ENCODE results near the gene CDH11. TPM values are rescaled to one million over a fixed set of nuclear protein-coding genes. Genes with fewer than 3 reads are reported as not detected.

CDH11 gene
- total RNA-seq, 4 donors from 2014 or later, result 22.4 to 47.8 (median 35.6) TPM

DNA sequence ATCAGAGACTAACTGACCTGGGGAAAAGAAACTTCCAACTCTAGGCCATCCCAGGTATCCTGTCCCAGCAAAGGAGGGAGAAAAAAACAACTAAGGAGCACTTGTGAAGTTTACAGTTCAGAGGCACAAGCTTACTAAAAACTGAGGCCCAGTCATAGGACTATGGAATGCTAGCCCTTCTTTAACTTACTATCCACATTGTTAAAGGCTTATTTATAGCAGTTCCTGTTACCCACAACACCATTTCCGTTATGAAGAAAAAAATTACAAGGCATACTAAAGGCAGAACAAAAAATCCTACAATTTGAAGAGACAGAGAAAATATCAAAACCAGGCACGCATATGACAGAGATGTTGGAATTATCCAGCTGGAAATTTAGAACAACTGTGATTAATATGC is 159.1 kb downstream of the CDH11 start:
- Histone ChIP-seq H3K9me3 (no peaks in the 10 kb centered on the region), H3K4me3 (no peak overlapping the region), H3K27ac (replicated peaks in 1 of 4) (no peak overlapping the region), H3K36me3 (no peaks in the 10 kb centered on the region), H3K27me3 (no peaks in the 10 kb centered on the region), H3K4me1 (no peaks in the 10 kb centered on the region)
- TF ChIP-seq POLR2AphosphoS5 (IDR thresholded peaks at IDR 0.05), result no peak
- TF ChIP-seq EP300 (IDR thresholded peaks at IDR 0.05), result no peak
- no peak for TF ChIP-seq POLR2A (IDR thresholded peaks at IDR 0.05; ENCODE audit: low read depth)
- intact Hi-C loops (cut with DNase I), result no loop called here
- WGBS, result 57% methylated on average over 2 of the region's 2 CpGs
- DNase-seq (ENCODE audit: extremely low spot score), result no peak

GRCh38 chr16:64957246-64957645 is 164.6 kb downstream of the CDH11 start:
- no peak for TF ChIP-seq EP300 (IDR thresholded peaks at IDR 0.05)
- no peak for TF ChIP-seq POLR2AphosphoS5 (IDR thresholded peaks at IDR 0.05)
- no peak for TF ChIP-seq CTCF (IDR thresholded peaks at IDR 0.05)
- TF ChIP-seq POLR2A (IDR thresholded peaks at IDR 0.05; ENCODE audit: low read depth), result no peak
- 52% methylated on average over 3 of the region's 3 CpGs for WGBS
- Histone ChIP-seq H3K27ac (replicated peaks in 1 of 4) (no peak overlapping the region), H3K9me3 (no peaks in the 10 kb centered on the region), H3K4me1 (no peaks in the 10 kb centered on the region), H3K27me3 (no peaks in the 10 kb centered on the region), H3K36me3 (no peaks in the 10 kb centered on the region), H3K4me3 (no peak overlapping the region)
- intact Hi-C loops (cut with DNase I), result no loop called here
- DNase-seq (ENCODE audit: extremely low spot score), result no peak

DNA sequence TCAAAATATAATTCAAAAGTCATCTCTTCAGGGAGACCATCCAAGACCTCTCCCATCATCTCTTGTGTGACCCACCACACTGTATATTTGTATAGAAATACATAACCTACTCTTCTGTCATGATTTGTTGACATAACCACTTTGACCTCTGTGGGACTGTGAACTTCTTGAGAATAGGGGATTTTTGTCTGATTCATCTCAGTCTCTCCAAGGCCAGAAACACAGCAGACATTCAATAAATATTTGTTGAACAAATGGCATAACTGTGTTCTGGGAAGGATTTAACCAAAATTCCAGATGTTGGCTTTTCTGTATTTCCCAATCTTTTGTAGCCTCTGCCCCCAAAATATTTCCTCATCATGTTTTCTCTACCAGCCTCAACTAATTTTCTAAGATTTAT is 169.7 kb downstream of the CDH11 start:
- H3K27me3 ChIP-seq, result no peaks in the 10 kb centered on the region
- H3K4me3 ChIP-seq, result no peak overlapping the region
- intact Hi-C loops (cut with DNase I), result no loop called here
- no peak overlapping the region for H3K27ac ChIP-seq (replicated peaks in 1 of 4)
- H3K9me3 ChIP-seq, result no peaks in the 10 kb centered on the region
- no peak for TF ChIP-seq POLR2AphosphoS5 (IDR thresholded peaks at IDR 0.05)
- peaks cover 0 to 20% (median 0%) of the 10 kb centered on the region in 4 donors for H3K36me3 ChIP-seq
- peaks cover 0 to 3% (median 0%) of the 10 kb centered on the region in 4 donors for H3K4me1 ChIP-seq
- no peak for DNase-seq (ENCODE audit: extremely low spot score)

- whole genome bisulfite sequencing, result 86% methylated on average over 8 of the region's 8 CpGs
- Histone ChIP-seq H3K27me3 (no peaks in the 10 kb centered on the region), H3K27ac (replicated peaks in 1 of 4) (no peak overlapping the region), H3K4me1 (peaks cover 0 to 3% (median 0%) of the 10 kb centered on the region in 4 donors), H3K9me3 (no peaks in the 10 kb centered on the region), H3K4me3 (no peak overlapping the region), H3K36me3 (peaks cover 0 to 20% (median 0%) of the 10 kb centered on the region in 4 donors)
- DNase-seq (ENCODE audit: extremely low spot score), result no peak
- no peak for TF ChIP-seq CTCF (IDR thresholded peaks at IDR 0.05)
- no peak for TF ChIP-seq EP300 (IDR thresholded peaks at IDR 0.05)
- no peak for TF ChIP-seq POLR2AphosphoS5 (IDR thresholded peaks at IDR 0.05)
- TF ChIP-seq POLR2A (IDR thresholded peaks at IDR 0.05; ENCODE audit: low read depth), result no peak
- intact Hi-C loops (cut with DNase I), result no loop called here
These were observed 170.7 kb downstream of the CDH11 start for GRCh38 chr16:64951193-64951592.

- Histone ChIP-seq H3K27ac (replicated peaks in 1 of 4) (no peak overlapping the region), H3K4me3 (no peak overlapping the region), H3K36me3 (peaks cover 0 to 20% (median 0%) of the 10 kb centered on the region in 4 donors), H3K27me3 (no peaks in the 10 kb centered on the region), H3K4me1 (peaks cover 0 to 3% (median 0%) of the 10 kb centered on the region in 4 donors), H3K9me3 (no peaks in the 10 kb centered on the region)
- no peak for TF ChIP-seq EP300 (IDR thresholded peaks at IDR 0.05)
- no peak for TF ChIP-seq POLR2A (IDR thresholded peaks at IDR 0.05; ENCODE audit: low read depth)
- TF ChIP-seq POLR2AphosphoS5 (IDR thresholded peaks at IDR 0.05), result no peak
- TF ChIP-seq CTCF (IDR thresholded peaks at IDR 0.05), result no peak
- 98% methylated on average over 25 of the region's 25 CpGs for WGBS
- intact Hi-C loops (cut with DNase I), result no loop called here
- DNase-seq (ENCODE audit: extremely low spot score), result no peak
These were observed 171.1 kb downstream of the CDH11 start for GRCh38 chr16:64950731-64951130.

GRCh38 chr16:64950262-64950661 is 171.6 kb downstream of the CDH11 start:
- Histone ChIP-seq H3K4me1 (peaks cover 0 to 3% (median 0%) of the 10 kb centered on the region in 4 donors), H3K36me3 (peaks cover 0 to 20% (median 0%) of the 10 kb centered on the region in 4 donors), H3K4me3 (no peak overlapping the region), H3K27ac (replicated peaks in 1 of 4) (no peak overlapping the region), H3K27me3 (no peaks in the 10 kb centered on the region), H3K9me3 (no peaks in the 10 kb centered on the region)
- 90% methylated on average over 7 of the region's 7 CpGs for WGBS
- TF ChIP-seq CTCF (IDR thresholded peaks at IDR 0.05) (no peak), POLR2AphosphoS5 (IDR thresholded peaks at IDR 0.05) (no peak), POLR2A (IDR thresholded peaks at IDR 0.05; ENCODE audit: low read depth) (no peak), EP300 (IDR thresholded peaks at IDR 0.05) (no peak)
- no peak for DNase-seq (ENCODE audit: extremely low spot score)
- intact Hi-C loops (cut with DNase I), result no loop called here
